H7 (cell line): ENCODE measurements around the gene WDR48. TPM values are rescaled to one million over a fixed set of nuclear protein-coding genes. Genes with fewer than 3 reads are reported as not detected.
"Not testable (repeated sequence)": the region's sequence is repeated elsewhere in the genome, so short reads cannot be mapped to it uniquely, and the experiment has no call there.

Experiments used
- DNase-seq: peaks from one replicate; pipeline ENCODE4 v3.0.0; 2012
- H3K27me3 ChIP-seq: 2 replicates; pipeline ENCODE4 v1.6.0; 2011; ENCODE audit warnings: mild to moderate bottlenecking, low read length; ENCODE audit not compliant: control insufficient read depth, insufficient read depth
- H3K36me3 ChIP-seq: replicated peaks from 2 replicates; pipeline ENCODE4 v1.5.1; 2011; ENCODE audit warnings: low read length; ENCODE audit not compliant: control insufficient read depth, insufficient read depth
- H3K4me3 ChIP-seq: 2 replicates; pipeline ENCODE4 v1.5.1; 2011; ENCODE audit warnings: low read depth, mild to moderate bottlenecking, control low read depth, low read length, moderate library complexity; ENCODE audit not compliant: insufficient read depth
- total RNA-seq: library from RNA; depleted of rRNA; stranded (reverse); fragments of >200 nt; shearing (Covaris generic); gene quantifications from 2 replicates; pipeline ENCODE4 v1.2.3, GENCODE V29; 2014

WDR48 gene
- total RNA-seq, 1 experiment from 2014 or later: 31.7 TPM

- Histone ChIP-seq H3K4me3 (no peak overlapping the region), H3K27me3 (no peaks in the 10 kb centered on the region), H3K36me3 (no peaks in the 10 kb centered on the region)
- no peak for DNase-seq
Observed at GRCh38 chr3:39029556-39029955, 22.3 kb upstream of the WDR48 start.

- H3K4me3 ChIP-seq: no peak overlapping the region
- no peak for DNase-seq
- no peaks in the 10 kb centered on the region for H3K36me3 ChIP-seq
- no peaks in the 10 kb centered on the region for H3K27me3 ChIP-seq
Observed at GRCh38 chr3:39038165-39038564, 13.7 kb upstream of the WDR48 start.

- Histone ChIP-seq H3K4me3 (no peak overlapping the region), H3K27me3 (no peaks in the 10 kb centered on the region), H3K36me3 (no peaks in the 10 kb centered on the region)
- DNase-seq: no peak
Observed at GRCh38 chr3:39050029-39050428, 1.8 kb upstream of the WDR48 start.

- no peaks in the 10 kb centered on the region for H3K36me3 ChIP-seq
- peak overlapping the region; percentile 82 for H3K4me3 ChIP-seq
- DNase-seq: no peak
- no peaks in the 10 kb centered on the region for H3K27me3 ChIP-seq
Observed at GRCh38 chr3:39052583-39052982, 767 bp downstream of the WDR48 start.

GRCh38 chr3:39053696-39054095 lies 1.9 kb downstream of the WDR48 start:
- Histone ChIP-seq H3K4me3 (no peak overlapping the region), H3K36me3 (no peaks in the 10 kb centered on the region), H3K27me3 (no peaks in the 10 kb centered on the region)
- no peak for DNase-seq

GRCh38 chr3:39056151-39056550 lies 4.3 kb downstream of the WDR48 start:
- DNase-seq: no peak
- Histone ChIP-seq H3K4me3 (no peak overlapping the region), H3K36me3 (no peaks in the 10 kb centered on the region), H3K27me3 (no peaks in the 10 kb centered on the region)

GRCh38 chr3:39061228-39061627 lies 9.4 kb downstream of the WDR48 start:
- not testable (repeated sequence) for H3K4me3 ChIP-seq, H3K27me3 ChIP-seq, DNase-seq, H3K36me3 ChIP-seq

- no peaks in the 10 kb centered on the region for H3K36me3 ChIP-seq
- DNase-seq: no peak
Observed at GRCh38 chr3:39062180-39062579, 10.4 kb downstream of the WDR48 start.

GRCh38 chr3:39063143-39063542 lies 11.3 kb downstream of the WDR48 start:
- Histone ChIP-seq H3K36me3 (peaks cover 2% of the 10 kb centered on the region; the same call in 1 of the 2 replicates), H3K27me3 (no peaks in the 10 kb centered on the region), H3K4me3 (no peak overlapping the region)
- DNase-seq: no peak

More at GRCh38 chr3:39062180-39062579, 10.4 kb downstream of the WDR48 start:
- Histone ChIP-seq H3K27me3 (no peaks in the 10 kb centered on the region), H3K4me3 (no peak overlapping the region)

GRCh38 chr3:39064646-39065045 lies 12.8 kb downstream of the WDR48 start:
- no peak for DNase-seq

GRCh38 chr3:39065197-39065596 lies 13.4 kb downstream of the WDR48 start:
- Histone ChIP-seq H3K4me3 (no peak overlapping the region), H3K36me3 (peaks cover 3% of the 10 kb centered on the region), H3K27me3 (no peaks in the 10 kb centered on the region)
- DNase-seq: peak; percentile 62

More at GRCh38 chr3:39064646-39065045, 12.8 kb downstream of the WDR48 start:
- no peaks in the 10 kb centered on the region for H3K27me3 ChIP-seq
- H3K36me3 ChIP-seq: peaks cover 3% of the 10 kb centered on the region
- H3K4me3 ChIP-seq: no peak overlapping the region

- Histone ChIP-seq H3K27me3 (no peaks in the 10 kb centered on the region), H3K4me3 (no peak overlapping the region), H3K36me3 (peaks cover 5% of the 10 kb centered on the region)
- no peak for DNase-seq
Observed at GRCh38 chr3:39067286-39067685, 15.5 kb downstream of the WDR48 start.

- no peak for DNase-seq
- peaks cover 6% of the 10 kb centered on the region for H3K36me3 ChIP-seq
- H3K4me3 ChIP-seq: no peak overlapping the region
- no peaks in the 10 kb centered on the region for H3K27me3 ChIP-seq
Observed at GRCh38 chr3:39068556-39068955, 16.7 kb downstream of the WDR48 start.

- Histone ChIP-seq H3K4me3 (no peak overlapping the region), H3K27me3 (no peaks in the 10 kb centered on the region), H3K36me3 (peaks cover 11% of the 10 kb centered on the region)
- no peak for DNase-seq
Observed at GRCh38 chr3:39075910-39076309, 24.1 kb downstream of the WDR48 start.

GRCh38 chr3:39079530-39079929 lies 27.7 kb downstream of the WDR48 start:
- DNase-seq: no peak
- Histone ChIP-seq H3K27me3 (no peaks in the 10 kb centered on the region), H3K36me3 (peaks cover 8% of the 10 kb centered on the region), H3K4me3 (no peak overlapping the region)

GRCh38 chr3:39080026-39080425 lies 28.2 kb downstream of the WDR48 start:
- Histone ChIP-seq H3K4me3 (no peak overlapping the region), H3K27me3 (no peaks in the 10 kb centered on the region), H3K36me3 (peaks cover 7% of the 10 kb centered on the region)
- no peak for DNase-seq
